ENCODE data around the gene C8G.

- no peak for TF ChIP-seq CTCF (IDR thresholded peaks at IDR 0.05 in 4 of 5, conservative IDR thresholded peaks at IDR 0.05 in 1 of 5)
- TF ChIP-seq POLR2A (IDR thresholded peaks at IDR 0.05): no peak
Observed at GRCh38 chr9:136964171-136964689, 19.2 kb downstream of the C8G start.
